Effector CD4-positive, alpha-beta T cell (primary cell): ENCODE data around the gene SLC25A38.
"Not testable (repeated sequence)": the region's sequence is repeated elsewhere in the genome, so short reads cannot be mapped to it uniquely, and the experiment has no call there.

ENCODE experiments used
- DNase-seq: peaks from one replicate; pipeline ENCODE4 v3.0.0-alpha.2; 2020
- total RNA-seq: gene quantifications from one replicate; lab custom pipeline; 2026; lab: John Stamatoyannopoulos, UW

The SLC25A38 gene, protein sequence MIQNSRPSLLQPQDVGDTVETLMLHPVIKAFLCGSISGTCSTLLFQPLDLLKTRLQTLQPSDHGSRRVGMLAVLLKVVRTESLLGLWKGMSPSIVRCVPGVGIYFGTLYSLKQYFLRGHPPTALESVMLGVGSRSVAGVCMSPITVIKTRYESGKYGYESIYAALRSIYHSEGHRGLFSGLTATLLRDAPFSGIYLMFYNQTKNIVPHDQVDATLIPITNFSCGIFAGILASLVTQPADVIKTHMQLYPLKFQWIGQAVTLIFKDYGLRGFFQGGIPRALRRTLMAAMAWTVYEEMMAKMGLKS
- 79.7 reads per million, percentile 78 among the genes with 10 or more reads in this experiment for total RNA-seq

DNA sequence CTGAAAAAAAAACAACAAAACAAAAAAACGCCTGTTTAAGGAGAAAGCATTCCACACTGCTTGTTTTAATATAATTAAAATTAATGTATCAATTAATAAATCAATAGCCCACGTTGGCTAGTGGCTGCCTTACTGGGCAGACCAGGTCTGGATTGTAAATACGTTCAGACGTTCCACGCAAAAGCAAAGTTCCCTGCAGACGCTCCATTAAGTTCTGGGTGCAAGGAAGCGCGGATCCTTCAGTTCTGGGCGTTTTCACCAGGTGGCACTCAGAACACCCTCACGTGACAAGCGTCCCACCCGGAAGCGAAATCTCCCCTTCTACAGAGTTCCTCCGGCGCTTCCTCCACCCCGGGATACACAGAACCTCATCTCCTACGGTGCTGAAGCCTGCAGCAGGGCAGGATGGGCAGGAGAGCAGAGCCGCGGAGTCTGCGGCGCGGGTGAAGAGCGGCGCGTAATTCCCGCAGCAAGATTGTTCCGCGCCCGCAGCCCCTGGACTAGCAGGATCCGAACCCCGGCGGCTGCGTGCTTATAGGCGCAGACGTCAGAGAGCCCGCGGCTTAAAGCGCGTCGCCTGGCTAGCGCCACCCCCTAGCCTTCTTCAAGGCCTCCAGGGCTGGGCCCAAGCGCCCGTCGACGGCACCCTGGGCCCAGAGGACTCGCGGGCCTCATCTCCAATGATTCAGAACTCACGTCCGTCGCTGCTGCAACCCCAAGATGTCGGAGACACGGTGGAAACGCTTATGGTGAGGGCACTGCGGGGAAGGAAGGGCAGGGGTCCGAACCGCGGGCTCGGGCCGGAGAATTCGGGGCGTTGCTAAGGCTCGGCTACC is at the start of gene SLC25A38:
Gene SLC25A38 (plus strand): TSS at position 326 of the 836 bp plus-strand sequence. CDS start 355 bp downstream, at position 681.
- DNase-seq, result peak; percentile 73

DNA sequence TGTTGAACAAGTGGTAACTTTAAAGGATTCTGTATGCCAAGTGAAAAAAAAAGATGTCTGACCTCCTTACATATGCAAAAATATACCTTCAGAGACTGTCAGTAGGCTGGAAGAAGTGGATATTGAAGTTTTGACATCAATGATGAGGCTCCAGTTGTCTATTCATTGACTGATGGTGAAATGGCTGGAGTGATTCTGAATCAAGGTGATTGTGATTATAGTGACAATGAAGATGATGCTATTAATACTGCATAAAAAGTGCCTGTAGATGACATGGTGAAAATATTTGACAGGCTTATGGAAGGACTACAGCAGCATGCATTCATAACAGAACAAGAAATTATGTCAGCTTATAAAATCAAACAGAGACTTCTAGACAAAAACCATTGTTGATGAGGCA is 49.6 kb upstream of the SLC25A38 start:
- no peak for DNase-seq

DNA sequence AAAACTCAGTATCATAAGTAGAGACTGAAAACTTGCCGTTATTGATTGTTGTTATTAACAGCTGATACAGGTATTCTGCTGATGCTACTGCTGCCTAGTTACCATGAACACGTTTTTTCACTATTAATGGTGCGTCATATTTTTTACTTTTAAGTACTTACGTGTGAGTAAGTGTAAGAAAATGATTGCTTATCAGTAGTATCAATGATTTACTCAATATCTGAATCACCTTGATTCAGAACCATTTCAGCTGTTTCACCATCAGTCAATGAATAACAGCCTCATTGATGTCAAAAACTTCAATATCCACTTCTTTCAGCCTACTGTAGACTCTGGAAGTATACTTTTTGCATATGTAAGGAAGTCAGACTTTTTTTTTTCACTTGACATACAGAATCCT is 49.0 kb upstream of the SLC25A38 start:
- DNase-seq, result no peak

DNA sequence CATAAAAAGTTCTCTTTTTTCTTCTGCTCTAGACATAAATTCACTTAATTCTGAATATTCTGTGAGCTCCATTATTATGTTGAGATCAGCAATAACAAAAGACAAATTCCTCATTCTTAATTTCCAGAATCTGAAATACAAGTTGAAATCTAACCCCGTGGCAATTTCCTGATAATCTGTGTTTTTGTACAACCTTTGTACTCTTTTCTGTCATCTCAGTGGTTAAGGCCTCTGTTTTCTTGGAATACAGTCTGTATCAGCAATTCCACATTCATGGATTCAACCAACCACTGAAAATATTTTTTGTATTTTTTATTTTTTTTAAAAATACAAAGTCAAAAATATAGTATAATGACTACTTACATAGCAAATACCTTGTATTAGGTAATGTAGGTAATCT is 45.0 kb upstream of the SLC25A38 start:
- no peak for DNase-seq

DNA sequence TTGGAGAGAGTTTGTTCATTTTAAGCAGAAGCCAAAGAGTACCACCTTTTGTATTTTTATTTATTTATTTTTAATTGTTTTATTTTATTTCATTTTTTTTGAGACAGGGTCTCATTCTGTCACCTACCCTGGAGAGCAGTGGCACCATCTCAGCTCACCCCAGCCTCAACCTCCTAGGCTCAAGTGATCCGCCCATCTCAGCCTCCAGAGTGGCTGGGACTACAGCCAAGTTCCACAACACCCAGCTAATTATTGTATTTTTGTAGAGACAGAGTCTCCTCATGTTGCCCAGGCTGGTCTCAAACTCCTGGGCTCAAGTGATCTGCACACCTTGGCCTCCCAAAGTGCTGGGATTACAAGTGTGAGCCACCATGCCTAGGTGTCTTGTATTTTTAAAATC is 44.1 kb upstream of the SLC25A38 start:
- DNase-seq, result no peak

DNA sequence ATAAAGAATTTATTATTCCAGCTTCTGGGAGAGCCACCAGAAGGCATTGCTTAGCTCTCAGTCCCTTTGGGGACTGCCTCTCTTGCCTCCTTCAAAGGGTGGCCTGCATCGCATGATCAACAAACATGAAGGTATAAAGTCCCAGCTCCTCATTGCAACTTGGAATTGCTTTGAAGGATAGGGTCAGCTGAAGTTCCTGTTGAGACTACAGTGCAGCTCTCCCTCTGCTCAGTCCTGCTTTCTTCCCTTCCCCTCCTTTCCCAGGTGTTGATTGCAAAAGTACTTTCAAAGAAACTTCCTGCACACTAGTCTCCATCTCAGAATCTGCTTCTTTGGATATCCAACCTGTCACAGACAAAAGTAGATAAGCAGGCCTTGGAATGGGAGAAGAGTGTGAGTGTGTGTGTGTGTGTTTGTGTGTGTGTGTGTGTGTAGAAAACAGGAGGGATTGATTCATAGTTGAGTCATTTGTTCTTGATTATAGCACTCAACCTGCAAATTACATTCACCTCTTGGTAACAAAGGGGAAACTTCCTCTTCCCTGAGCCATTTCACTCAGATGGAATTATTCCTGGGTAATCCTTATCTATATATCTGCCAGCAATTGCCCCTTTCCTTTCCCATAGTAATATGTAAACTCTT is 40.0 kb upstream of the SLC25A38 start:
- DNase-seq, result no peak

DNA sequence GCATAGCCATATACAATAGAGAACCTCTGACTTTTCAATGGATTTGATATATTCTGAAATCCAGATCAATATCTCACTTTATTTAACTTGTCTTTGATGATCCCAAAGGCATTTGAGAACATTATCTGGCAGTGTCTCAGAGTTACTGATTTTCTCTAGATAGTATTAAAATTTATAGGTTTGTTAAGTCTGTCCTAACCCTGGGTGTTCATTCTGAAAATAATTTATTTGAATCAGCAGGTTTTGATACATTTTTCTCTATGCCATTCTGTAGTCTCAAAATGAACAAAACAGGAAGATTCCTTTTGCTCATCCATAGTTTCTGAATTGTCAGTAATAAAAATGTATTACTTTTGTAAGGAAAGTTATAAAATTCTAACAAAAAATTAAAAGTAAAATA is 39.4 kb upstream of the SLC25A38 start:
- DNase-seq, result no peak

DNA sequence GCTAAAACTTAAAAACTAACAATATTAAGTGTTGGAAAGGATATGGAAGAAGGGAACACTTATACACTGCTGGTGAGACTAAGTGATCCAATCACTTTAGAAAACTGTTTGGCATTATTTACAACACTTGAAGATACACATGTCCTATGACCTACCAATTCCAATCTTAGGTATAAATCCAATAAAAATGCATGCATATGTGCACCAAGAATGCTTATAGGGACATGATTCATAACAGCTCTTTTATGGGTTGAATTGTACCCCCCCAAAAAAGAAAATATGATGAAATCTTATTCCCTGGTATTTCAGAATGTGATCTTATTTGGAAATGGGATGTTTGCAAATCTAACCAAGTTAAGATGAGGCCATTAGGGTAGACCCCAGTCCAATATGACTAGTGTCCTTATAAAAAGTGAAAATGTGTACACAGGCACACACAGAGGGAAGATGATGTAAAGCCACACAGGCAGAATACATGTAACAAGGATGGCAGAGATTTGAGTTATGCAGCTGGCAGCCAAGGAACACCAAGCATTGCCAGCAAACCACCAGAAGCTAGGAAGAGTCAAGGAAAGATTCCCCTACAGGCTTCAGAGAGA is 38.3 kb upstream of the SLC25A38 start:
- DNase-seq, result no peak

DNA sequence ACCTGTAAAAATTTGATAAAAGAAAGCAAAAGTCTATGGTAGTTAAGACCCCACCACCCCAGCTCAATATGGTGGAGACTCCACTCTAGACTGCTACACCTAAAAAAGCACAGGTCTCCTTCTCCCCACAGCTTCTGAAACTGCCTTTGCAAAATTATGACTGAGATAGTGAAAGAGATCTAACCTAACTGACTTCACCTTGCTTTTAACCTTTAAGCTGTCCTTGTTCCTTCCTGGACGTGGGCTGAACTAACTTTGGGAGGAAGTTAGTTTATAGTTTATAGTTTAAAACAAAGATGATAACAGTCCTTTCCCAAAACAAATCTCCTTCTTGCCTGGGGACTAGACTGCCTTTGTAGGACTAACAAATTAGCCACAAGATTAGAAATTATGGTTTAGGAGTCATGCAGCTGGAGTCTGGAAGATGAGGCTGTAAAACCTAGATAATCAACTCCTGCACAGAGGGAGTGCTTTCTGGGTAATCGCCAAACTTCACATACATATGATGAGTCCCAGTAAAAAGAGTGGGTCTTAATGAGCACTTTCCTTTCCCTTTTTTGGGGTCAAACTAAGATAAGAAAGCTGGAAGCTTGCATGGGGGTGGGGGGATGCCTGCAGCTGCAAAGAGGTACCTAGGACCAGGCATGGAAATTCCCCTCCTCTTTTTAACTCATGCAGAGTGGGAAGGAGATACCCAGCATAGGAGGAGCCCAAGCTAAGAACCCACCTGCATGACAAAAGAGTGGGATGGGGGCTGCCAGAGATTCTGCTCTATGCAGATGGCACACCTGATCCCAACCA is 36.2 kb upstream of the SLC25A38 start:
- no peak for DNase-seq

DNA sequence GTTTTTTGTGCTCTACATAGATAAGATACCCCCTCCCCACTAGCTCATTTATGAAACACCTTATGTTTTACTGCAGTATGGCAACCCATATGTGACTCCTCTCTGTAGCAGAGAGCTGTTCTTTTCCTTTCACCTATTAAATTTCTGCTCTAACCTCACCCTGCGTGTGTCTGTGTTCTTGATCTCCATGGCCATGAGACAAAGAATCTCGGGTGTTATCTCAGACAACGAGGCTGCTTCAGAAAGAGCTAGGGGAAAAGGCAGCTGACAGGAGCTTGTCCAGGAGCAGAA is 35.6 kb upstream of the SLC25A38 start:
- no peak for DNase-seq

DNA sequence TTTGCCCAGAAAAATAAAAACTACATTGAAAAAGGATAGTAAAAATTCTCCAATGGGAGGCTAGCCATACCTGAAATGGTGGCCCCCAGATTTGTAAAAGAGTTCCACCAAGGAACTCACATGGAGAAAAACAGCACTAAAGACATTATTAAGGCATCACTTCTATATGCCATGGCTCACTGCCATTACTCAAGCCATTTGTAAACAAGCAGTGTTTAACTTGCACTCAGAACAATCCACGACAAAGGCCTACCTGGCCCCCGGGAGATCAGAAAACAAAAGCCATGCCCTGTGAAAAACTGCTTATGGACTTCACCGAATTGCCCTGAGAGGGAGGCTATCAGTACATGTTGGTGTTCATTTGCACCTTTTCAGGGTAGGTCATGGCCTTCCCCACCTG is 34.1 kb upstream of the SLC25A38 start:
- DNase-seq, result no peak

DNA sequence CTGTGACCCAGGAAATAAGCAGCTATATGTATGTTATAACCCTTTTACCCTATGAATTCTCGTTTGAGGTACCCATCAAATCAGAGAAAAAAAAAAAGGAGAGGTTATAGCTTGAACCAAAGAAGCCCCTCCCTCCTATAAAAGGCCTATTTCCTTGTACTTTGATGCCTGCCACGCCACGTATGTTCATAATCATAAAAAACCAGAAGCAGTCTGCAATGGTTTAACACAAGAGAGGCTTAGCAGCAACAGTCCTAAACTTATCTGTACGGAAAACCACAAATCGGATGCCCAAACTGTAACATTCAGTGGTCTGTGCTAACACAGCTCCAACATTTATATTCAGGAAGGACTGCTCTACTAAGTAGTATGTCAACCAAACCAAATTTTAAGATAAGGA is 32.5 kb upstream of the SLC25A38 start:
- DNase-seq, result no peak

DNA sequence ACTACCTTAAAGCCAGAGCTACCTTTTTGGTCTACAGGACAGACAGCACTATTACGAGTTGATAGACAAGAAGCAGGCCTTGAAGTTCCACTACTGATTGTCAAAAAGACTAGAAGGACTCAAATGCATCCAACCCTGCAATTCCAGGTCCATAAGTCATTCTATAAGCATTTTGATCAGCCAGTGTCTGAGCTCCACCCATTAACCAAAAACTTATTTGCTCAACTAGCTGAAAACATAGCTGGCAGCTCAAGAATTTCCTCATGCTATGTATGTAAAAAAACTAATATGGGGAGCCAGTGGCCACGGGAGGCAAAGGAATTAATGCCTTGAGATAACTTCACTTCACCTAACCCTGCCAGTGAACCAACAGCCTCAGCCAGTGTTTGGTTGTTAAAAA is 32.0 kb upstream of the SLC25A38 start:
- not testable (repeated sequence) for DNase-seq

DNA sequence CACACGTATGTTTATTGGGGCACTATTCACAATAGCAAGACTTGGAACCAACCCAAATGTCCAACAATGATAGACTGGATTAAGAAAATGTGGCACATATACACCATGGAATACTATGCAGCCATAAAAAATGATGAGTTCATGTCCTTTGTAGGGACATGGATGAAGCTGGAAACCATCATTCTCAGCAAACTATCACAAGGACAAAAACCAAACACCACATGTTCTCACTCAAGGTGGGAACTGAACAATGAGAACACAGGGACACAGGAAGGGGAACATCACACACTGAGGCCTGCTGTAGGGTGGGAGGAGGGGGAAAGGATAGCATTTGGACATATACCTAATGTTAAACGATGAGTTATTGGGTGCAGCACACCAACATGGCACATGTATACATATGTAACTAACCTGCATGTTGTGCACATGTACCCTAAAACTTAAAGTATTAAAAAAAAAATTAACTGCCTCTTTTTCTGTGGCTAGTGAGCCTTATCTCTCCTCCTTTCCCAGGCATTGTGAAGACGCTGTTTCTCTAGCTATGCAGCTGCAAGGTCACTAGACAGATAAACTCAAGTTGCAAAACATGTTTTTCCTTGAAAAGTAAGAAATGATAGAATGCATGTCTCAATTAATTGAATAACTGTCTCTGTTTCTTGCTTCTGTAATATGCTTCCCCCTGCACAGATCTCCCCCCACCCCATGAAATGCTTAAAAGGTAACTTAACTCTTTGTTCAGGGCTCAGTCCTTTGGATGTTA is 29.8 kb upstream of the SLC25A38 start:
- DNase-seq, result not testable (repeated sequence)

DNA sequence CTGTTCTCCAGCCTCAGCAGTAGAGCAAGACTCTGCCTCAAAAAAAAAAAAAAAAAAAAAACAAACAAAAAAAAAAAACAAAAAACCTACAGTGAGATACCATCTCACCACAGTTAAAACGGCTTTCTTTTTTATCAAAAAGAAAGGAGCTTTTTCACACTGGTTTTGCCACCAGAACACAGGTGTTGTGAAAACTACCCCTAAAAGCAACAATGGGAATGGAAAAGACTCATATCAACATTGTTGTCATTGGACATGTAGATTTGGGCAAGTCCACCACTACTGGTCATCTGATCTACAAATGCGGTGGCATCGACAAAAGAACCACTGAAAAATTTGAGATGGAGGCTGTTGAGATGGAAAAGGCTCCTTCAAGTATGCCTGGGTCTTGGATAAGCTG is 24.8 kb upstream of the SLC25A38 start:
- DNase-seq, result no peak

DNA sequence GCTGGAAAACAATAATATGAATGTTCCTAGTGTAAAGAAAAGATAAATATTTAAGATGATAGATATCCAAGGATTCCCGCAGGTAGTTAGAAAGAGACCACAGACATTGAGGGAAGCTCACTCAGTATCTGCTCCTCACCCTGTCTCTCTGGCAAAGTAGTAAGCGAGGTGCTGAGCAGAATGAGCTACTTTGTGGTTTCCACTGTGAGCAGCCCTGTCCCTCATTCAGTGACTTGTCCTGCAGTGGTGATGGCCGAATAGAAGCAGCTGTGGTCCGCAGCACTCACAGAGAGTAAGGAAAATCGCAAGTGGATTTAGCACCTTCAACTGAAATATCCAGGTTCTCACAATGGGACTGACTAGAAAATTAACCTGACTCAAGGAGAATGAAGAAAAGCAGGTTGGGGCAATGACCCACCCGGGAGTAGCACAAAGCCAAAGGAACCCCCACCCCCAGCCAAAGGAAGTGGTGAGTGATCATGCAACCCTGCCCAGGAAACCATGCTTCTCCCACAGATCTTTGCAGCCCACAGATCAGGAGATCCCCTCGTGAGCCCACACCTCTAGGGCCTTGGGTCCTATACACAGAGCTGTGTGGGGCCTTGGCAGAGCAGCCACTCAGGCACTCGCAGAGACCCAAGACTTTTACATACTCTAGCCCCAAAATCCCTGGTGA is 21.8 kb upstream of the SLC25A38 start:
- DNase-seq, result peak; percentile 22

DNA sequence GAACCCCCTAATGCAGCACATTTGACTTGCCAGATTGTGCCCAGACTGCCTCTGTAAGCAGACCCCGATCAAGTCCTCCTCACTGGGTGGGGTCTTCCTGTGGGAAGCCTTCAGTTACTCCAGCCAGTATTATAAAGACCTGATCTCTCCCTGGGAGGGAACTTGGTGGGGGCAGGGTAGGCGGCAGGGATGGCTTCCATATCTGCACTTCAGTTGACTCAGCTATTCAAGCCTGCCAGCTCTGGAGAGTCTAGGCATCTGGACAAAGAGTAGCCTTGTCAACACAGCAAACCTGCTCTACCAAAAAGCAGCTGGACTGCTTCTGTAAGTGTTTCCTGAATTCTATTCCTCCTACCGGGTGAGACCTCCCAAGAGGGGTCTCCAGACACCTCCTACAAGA is 21.0 kb upstream of the SLC25A38 start:
- DNase-seq, result no peak

DNA sequence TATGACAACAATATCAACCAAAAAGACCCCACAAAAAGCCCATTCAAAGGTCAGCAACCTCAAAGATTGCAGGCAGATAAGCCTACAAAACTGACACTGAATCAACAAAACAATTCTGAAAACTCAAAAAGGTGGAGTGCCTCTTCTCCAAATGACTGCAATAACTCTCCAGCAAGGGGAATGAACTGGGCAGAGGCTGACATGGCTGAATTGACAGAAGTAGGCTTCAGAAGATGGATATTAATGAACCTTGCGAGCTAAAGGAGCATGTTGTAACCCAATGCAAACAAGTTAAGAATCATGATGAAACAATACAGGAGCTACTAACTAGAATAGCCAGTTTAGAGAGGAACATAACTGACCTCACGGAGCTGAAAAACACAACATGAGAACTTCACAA is 20.4 kb upstream of the SLC25A38 start:
- DNase-seq, result no peak

DNA sequence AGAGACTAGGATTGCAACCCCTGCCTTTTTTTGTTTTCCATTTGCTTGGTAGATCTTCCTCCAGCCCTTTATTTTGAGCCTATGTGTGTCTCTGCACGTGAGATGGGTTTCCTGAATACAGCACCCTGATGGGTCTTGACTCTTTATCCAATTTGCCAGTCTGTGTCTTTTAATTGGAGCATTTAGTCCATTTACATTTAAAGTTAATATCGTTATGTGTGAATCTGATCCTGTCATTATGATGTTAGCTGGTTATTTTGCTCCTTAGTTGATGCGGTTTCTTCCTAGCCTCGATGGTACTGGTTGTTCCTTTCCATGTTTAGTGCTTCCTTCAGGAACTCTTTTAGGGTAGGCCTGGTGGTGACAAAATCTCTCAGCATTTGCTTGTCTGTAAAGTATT is 12.7 kb upstream of the SLC25A38 start:
- DNase-seq, result not testable (repeated sequence)

DNA sequence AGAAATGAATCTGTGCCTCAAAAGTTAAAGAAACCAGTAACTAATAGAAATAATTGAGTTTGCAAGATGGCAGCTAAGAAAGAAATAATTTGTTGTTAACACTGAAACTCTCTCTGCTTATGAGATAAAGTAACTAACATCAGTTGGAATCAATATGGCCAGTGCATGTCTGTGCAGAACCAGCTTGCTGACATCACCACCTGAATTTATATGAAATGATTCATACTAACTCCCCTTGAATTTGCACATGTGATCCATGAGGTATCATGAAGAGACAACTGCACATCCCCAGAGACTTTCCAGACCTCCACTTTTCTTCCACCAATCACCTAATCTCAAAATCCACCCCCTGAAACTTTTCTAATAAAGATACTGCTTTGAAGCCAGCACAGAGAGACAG is 10.3 kb upstream of the SLC25A38 start:
- DNase-seq, result no peak

DNA sequence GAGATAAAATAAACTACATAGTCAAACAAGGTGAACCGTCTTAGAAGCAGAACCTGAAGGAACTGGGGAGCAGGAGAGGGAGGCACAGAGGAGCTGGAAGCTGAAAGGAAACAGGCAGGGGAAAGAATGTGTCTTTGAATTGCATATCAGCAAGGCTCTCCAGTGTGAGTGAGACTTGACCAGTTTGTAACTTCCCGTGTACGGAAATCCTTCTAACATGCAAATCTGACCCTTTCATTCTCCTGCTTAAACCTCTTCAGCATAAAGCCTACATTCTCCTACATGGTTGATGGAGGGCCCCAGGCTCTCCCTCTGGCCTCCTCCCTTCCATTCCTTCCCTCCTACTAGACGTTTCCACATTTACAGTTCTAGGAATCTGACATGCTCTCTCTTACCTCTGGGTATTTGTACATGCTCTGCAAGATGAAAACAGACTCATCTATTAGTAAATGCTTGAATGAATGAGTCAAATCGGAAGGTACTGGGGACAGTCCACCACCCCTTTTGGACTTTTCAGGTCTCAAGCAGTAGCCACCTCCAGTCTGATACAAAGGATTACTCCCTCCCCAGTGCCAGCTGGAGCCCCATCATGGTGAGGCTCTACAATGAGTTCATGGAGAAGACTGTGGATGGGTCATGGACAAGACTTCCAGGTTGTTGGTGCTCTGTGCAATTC is 6.1 kb upstream of the SLC25A38 start:
- DNase-seq, result no peak
